SK-N-SH (cell line): ENCODE results near the gene PTH2. TPM values are rescaled to one million over a fixed set of nuclear protein-coding genes. Genes with fewer than 3 reads are reported as not detected.

Experiments
- CTCF ChIA-PET: fragments of 300-600, 350-600 bp; formaldehyde crosslinking; extraction: SDS; loops from one replicate; lab custom pipeline; 2021; lab: Yijun Ruan, JAX
- POLR2A ChIA-PET: fragments of 350-600 bp; sonication (Branson Sonifier 250); formaldehyde crosslinking; extraction: SDS; loops from one replicate; lab custom pipeline; 2020; ENCODE audit warnings: antibody characterized with exemption, inconsistent platforms; lab: Yijun Ruan, JAX
- DNase-seq: peaks from one replicate; pipeline ENCODE4 v3.0.0; 2012
- H2AFZ ChIP-seq: fragments of 200-600 bp; sonication (generic); 2 replicates; pipeline ENCODE4 v1.8.1; 2016; ENCODE audit warnings: antibody characterized with exemption, mild to moderate bottlenecking, low read depth
- H3F3A ChIP-seq: fragments of 200-600 bp; sonication (generic); replicated peaks from 2 replicates; pipeline ENCODE3; 2016; ENCODE audit warnings: antibody characterized with exemption, mild to moderate bottlenecking; ENCODE audit not compliant: insufficient read depth
- H3K27ac ChIP-seq, 2 experiments: fragments of 200-500 bp in 1 of 2; fragments of 200-600 bp in 1 of 2; sonication (Bioruptor generic) in 1 of 2; sonication (generic), shearing (Covaris generic) in 1 of 2; 2 replicates each; pipeline versions ENCODE4 v1.5.1 to v1.6.1; 2014 to 2016; ENCODE audit warnings: low read depth in 2 of 2, inconsistent platforms in 1 of 2, low read length in 1 of 2, mild to moderate bottlenecking in 1 of 2, mixed read lengths in 1 of 2
- H3K27me3 ChIP-seq: fragments of 200-600 bp; sonication (generic), shearing (Covaris generic); 2 replicates; pipeline ENCODE4 v1.6.1; 2016; ENCODE audit warnings: mixed run types; ENCODE audit not compliant: insufficient read depth
- H3K36me3 ChIP-seq, 2 experiments: fragments of 200-500 bp in 1 of 2; fragments of 200-600 bp in 1 of 2; sonication (Bioruptor generic) in 1 of 2; sonication (generic) in 1 of 2; replicated peaks in 1 of 2; 2 replicates each; pipeline versions ENCODE3 to v1.5.1; 2014 to 2016; ENCODE audit warnings: low read length in 1 of 2, mild to moderate bottlenecking in 1 of 2; ENCODE audit not compliant: insufficient read depth in 2 of 2, control insufficient read depth in 1 of 2
- H3K4me1 ChIP-seq, 2 experiments: fragments of 200-500 bp in 1 of 2; fragments of 200-600 bp in 1 of 2; sonication (Bioruptor generic) in 1 of 2; sonication (generic), shearing (Covaris generic) in 1 of 2; 2 replicates each; pipeline versions ENCODE4 v1.5.1 to v1.6.1; 2014 to 2016; ENCODE audit warnings: low read depth in 1 of 2, low read length in 1 of 2, mixed run types in 1 of 2; ENCODE audit not compliant: insufficient read depth in 2 of 2, control insufficient read depth in 1 of 2
- H3K4me2 ChIP-seq: fragments of 200-600 bp; sonication (generic), shearing (Covaris generic); 2 replicates; pipeline ENCODE4 v1.6.1; 2017; ENCODE audit warnings: mixed run types
- H3K4me3 ChIP-seq, 2 experiments: fragments of 200-500 bp in 1 of 2; fragments of 200-600 bp in 1 of 2; sonication (Bioruptor generic) in 1 of 2; sonication (generic), shearing (Covaris generic) in 1 of 2; 2 replicates each; pipeline versions ENCODE4 v1.5.1 to v1.8.1; 2014 to 2016; ENCODE audit warnings: low read depth in 2 of 2, inconsistent platforms in 1 of 2, low read length in 1 of 2, mild to moderate bottlenecking in 1 of 2, mixed read lengths in 1 of 2, moderate library complexity in 1 of 2
- H3K79me2 ChIP-seq: fragments of 200-600 bp; sonication (generic); 2 replicates; pipeline ENCODE4 v1.8.1; 2017; ENCODE audit warnings: mild to moderate bottlenecking; ENCODE audit not compliant: insufficient read depth
- H3K9ac ChIP-seq: fragments of 200-600 bp; sonication (generic); 2 replicates; pipeline ENCODE4 v1.6.1; 2017; ENCODE audit warnings: mixed run types
- H3K9me2 ChIP-seq: fragments of 200-600 bp; sonication (generic); 2 replicates; pipeline ENCODE4 v1.6.1; 2017; ENCODE audit warnings: mixed run types
- H3K9me3 ChIP-seq: fragments of 200-600 bp; sonication (generic); 2 replicates; pipeline ENCODE4 v1.6.1; 2017; ENCODE audit warnings: mixed run types, mild to moderate bottlenecking, moderate library complexity
- H4K20me1 ChIP-seq: fragments of 200-600 bp; sonication (generic); 2 replicates; pipeline ENCODE4 v1.6.1; 2017; ENCODE audit warnings: mild to moderate bottlenecking, mixed run types; ENCODE audit not compliant: insufficient read depth
- CTCF ChIP-seq: fragments of 200-600 bp; sonication (generic); IDR thresholded peaks from 2 replicates; pipeline ENCODE4 v1.6.1; 2017; ENCODE audit warnings: antibody characterized with exemption, mild to moderate bottlenecking, moderate library complexity
- EZH2phosphoT487 ChIP-seq: fragments of 200-600 bp; sonication (generic); IDR thresholded peaks from 2 replicates; pipeline ENCODE4 v1.6.1; 2017; ENCODE audit warnings: low read depth, mixed run types, mild to moderate bottlenecking, antibody characterized with exemption, moderate library complexity, borderline replicate concordance
- FOSL2 ChIP-seq: IDR thresholded peaks from 2 replicates; pipeline ENCODE4 v1.4.0; 2012; ENCODE audit warnings: low read depth, mild to moderate bottlenecking, moderate library complexity, borderline replicate concordance
- GABPA ChIP-seq: IDR thresholded peaks from 2 replicates; pipeline ENCODE4 v1.4.0; 2012; ENCODE audit warnings: low read depth, mild to moderate bottlenecking
- JUND ChIP-seq: IDR thresholded peaks from 2 replicates; pipeline ENCODE4 v1.4.0; 2012
- MAX ChIP-seq: IDR thresholded peaks from 2 replicates; pipeline ENCODE4 v1.4.0; 2012; ENCODE audit warnings: low read depth
- MEF2A ChIP-seq: IDR thresholded peaks from 2 replicates; pipeline ENCODE4 v1.4.0; 2012; ENCODE audit warnings: low read depth, borderline replicate concordance
- PBX3 ChIP-seq: IDR thresholded peaks from 2 replicates; pipeline ENCODE4; 2012
- POLR2AphosphoS5 ChIP-seq: IDR thresholded peaks from 2 replicates; pipeline ENCODE4 v1.6.1; 2012; ENCODE audit warnings: low read depth, low read length
- RCOR1 ChIP-seq: fragments of 150-350 bp; IDR thresholded peaks from 2 replicates; pipeline ENCODE4 v1.6.1; 2017; ENCODE audit warnings: antibody characterized with exemption, low read length
- SIN3A ChIP-seq: IDR thresholded peaks from 2 replicates; pipeline ENCODE4 v1.6.1; 2012; ENCODE audit warnings: low read depth, mild to moderate bottlenecking, low read length, moderate library complexity, borderline replicate concordance
- TCF12 ChIP-seq: IDR thresholded peaks from 2 replicates; pipeline ENCODE4 v1.4.0; 2012
- TEAD4 ChIP-seq: IDR thresholded peaks from 2 replicates; pipeline ENCODE4 v1.4.0; 2012; ENCODE audit warnings: mild to moderate bottlenecking, borderline replicate concordance; ENCODE audit not compliant: insufficient read depth
- USF1 ChIP-seq: IDR thresholded peaks from 2 replicates; pipeline ENCODE4 v1.4.0; 2012; ENCODE audit warnings: low read depth, borderline replicate concordance
- YY1 ChIP-seq: IDR thresholded peaks from 2 replicates; pipeline ENCODE4 v1.4.0; 2012; ENCODE audit warnings: low read depth, mild to moderate bottlenecking
- WGBS: methylation state at CpG from one replicate; pipeline ENCODE4 v1.1.6; 2017; ENCODE audit warnings: low lambda C conversion rate; 5-methylcytosine and 5-hydroxymethylcytosine counted together
- polyA plus RNA-seq, 3 experiments: library from polyadenylated mRNA; depleted of rRNA; stranded (reverse); fragments of >200 nt; gene quantifications; 2 replicates each; pipeline ENCODE4 v1.2.3, GENCODE V29; 2012
- TF ChIP-seq, protein P1 (sequence below): fragments of 150-350 bp; IDR thresholded peaks from 2 replicates; pipeline ENCODE4 v1.6.1; 2017; ENCODE audit warnings: antibody characterized with exemption, low read length, low read depth, borderline replicate concordance
- TF ChIP-seq, protein P2 (sequence below): IDR thresholded peaks from 2 replicates; pipeline ENCODE4 v1.4.0; 2012; ENCODE audit warnings: low read depth, borderline replicate concordance
- TF ChIP-seq, protein P3 (sequence below): fragments of 150-350 bp; IDR thresholded peaks from 2 replicates; pipeline ENCODE4 v1.6.1; 2016; ENCODE audit warnings: mild to moderate bottlenecking, low read depth, low read length

PTH2 gene
- polyA plus RNA-seq, 1 of the 3 experiments (the other 2 are of a cell fraction) = not detected

DNA sequence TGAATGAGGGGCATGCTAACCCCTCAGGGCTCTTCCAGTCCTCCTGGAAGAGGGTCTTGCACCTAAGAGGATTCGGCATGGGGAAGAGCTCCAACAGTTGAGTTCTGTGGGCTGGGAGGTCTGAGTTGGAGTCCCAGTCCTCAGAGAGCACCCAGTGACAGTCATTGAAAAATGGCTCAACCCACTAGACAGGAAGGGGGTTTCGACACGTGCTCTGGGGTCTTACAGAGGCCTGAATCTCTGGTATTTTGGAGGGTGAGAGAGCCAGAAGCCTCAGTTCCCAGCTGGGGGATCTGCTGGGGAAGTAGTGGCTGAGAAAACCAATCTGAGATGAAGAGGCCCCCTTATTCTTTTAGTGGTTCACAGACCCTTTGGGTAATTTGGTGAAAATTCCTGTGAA is 9.0 kb downstream of the PTH2 start:
- ChIA-PET POLR2A (no interaction called here), CTCF (interaction anchor here (17.5 kb wide), 1 partner anchor 22 kb away, joined by 108 read pairs; no protein-coding TSS in a partner anchor)
- no peak overlapping the region for H3K4me3 ChIP-seq
- no peaks in the 10 kb centered on the region for H3K9me2 ChIP-seq
- H3K36me3 ChIP-seq = no peaks in the 10 kb centered on the region
- no peak overlapping the region for H3K27ac ChIP-seq
- H4K20me1 ChIP-seq = no peaks in the 10 kb centered on the region
- H3K9me3 ChIP-seq = no peaks in the 10 kb centered on the region
- peaks cover 0 to 12% of the 10 kb centered on the region in 2 experiments; a peak in 1 of 4 replicates for H3K4me1 ChIP-seq
- peaks cover 30% of the 10 kb centered on the region for H3K27me3 ChIP-seq
- 67% methylated on average over 3 of the region's 3 CpGs for WGBS
- TF ChIP-seq TEAD4 = no peak
- no peak for TF ChIP-seq SIN3A
- TF ChIP-seq TCF12 = no peak
- TF ChIP-seq POLR2AphosphoS5 = no peak
- H3K4me2 ChIP-seq = no peak overlapping the region
- H3F3A ChIP-seq = no peaks in the 10 kb centered on the region
- DNase-seq = no peak
- no peaks in the 10 kb centered on the region for H3K79me2 ChIP-seq
- no peak overlapping the region for H3K9ac ChIP-seq
- H2AFZ ChIP-seq = no peak overlapping the region

- ChIA-PET CTCF (interaction anchor here (0.7 to 17.5 kb wide), 4 partner anchors 16 to 30 kb away, joined by 3 to 108 read pairs (median 4); no protein-coding TSS in a partner anchor), POLR2A (no interaction called here)
- WGBS = 59% methylated on average over 8 of the region's 9 CpGs
Measured at GRCh38 chr19:49413348-49413747, 9.9 kb downstream of the PTH2 start.

More at GRCh38 chr19:49413348-49413747, 9.9 kb downstream of the PTH2 start:
- no peak overlapping the region for H3K4me3 ChIP-seq
- no peaks in the 10 kb centered on the region for H3K9me2 ChIP-seq
- H2AFZ ChIP-seq = no peak overlapping the region
- DNase-seq = peak; percentile 74
- H3K4me1 ChIP-seq = peaks cover 0 to 12% of the 10 kb centered on the region in 2 experiments; a peak in 1 of 4 replicates
- no peaks in the 10 kb centered on the region for H3K79me2 ChIP-seq
- no peaks in the 10 kb centered on the region for H4K20me1 ChIP-seq
- no peak overlapping the region for H3K4me2 ChIP-seq
- H3F3A ChIP-seq = no peaks in the 10 kb centered on the region
- H3K9ac ChIP-seq = no peak overlapping the region
- no peaks in the 10 kb centered on the region for H3K9me3 ChIP-seq
- TF ChIP-seq CTCF (no peak), POLR2AphosphoS5 (no peak), JUND (no peak), SIN3A (no peak), MEF2A (no peak), FOSL2 (no peak), GABPA (no peak), MAX (no peak), YY1 (no peak), RCOR1 (no peak), EZH2phosphoT487 (no peak), PBX3 (no peak), USF1 (no peak)
- TF ChIP-seq, protein P1, sequence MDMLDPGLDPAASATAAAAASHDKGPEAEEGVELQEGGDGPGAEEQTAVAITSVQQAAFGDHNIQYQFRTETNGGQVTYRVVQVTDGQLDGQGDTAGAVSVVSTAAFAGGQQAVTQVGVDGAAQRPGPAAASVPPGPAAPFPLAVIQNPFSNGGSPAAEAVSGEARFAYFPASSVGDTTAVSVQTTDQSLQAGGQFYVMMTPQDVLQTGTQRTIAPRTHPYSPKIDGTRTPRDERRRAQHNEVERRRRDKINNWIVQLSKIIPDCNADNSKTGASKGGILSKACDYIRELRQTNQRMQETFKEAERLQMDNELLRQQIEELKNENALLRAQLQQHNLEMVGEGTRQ = no peak
- TF ChIP-seq, protein P2, sequence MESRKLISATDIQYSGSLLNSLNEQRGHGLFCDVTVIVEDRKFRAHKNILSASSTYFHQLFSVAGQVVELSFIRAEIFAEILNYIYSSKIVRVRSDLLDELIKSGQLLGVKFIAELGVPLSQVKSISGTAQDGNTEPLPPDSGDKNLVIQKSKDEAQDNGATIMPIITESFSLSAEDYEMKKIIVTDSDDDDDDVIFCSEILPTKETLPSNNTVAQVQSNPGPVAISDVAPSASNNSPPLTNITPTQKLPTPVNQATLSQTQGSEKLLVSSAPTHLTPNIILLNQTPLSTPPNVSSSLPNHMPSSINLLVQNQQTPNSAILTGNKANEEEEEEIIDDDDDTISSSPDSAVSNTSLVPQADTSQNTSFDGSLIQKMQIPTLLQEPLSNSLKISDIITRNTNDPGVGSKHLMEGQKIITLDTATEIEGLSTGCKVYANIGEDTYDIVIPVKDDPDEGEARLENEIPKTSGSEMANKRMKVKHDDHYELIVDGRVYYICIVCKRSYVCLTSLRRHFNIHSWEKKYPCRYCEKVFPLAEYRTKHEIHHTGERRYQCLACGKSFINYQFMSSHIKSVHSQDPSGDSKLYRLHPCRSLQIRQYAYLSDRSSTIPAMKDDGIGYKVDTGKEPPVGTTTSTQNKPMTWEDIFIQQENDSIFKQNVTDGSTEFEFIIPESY = no peak
- TF ChIP-seq, protein P3, sequence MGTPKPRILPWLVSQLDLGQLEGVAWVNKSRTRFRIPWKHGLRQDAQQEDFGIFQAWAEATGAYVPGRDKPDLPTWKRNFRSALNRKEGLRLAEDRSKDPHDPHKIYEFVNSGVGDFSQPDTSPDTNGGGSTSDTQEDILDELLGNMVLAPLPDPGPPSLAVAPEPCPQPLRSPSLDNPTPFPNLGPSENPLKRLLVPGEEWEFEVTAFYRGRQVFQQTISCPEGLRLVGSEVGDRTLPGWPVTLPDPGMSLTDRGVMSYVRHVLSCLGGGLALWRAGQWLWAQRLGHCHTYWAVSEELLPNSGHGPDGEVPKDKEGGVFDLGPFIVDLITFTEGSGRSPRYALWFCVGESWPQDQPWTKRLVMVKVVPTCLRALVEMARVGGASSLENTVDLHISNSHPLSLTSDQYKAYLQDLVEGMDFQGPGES = no peak
- no peak overlapping the region; a peak in 1 of 4 replicates for H3K27ac ChIP-seq
- no peaks in the 10 kb centered on the region for H3K36me3 ChIP-seq
- peaks cover 21% of the 10 kb centered on the region for H3K27me3 ChIP-seq
